ENCODE data around the gene SYTL2. TPM values are rescaled to one million over a fixed set of nuclear protein-coding genes. Genes with fewer than 3 reads are reported as not detected.

Gene SYTL2
- total RNA-seq, 1 experiment from 2014 or later, result 57.1 TPM

- TF ChIP-seq EZH2 (IDR thresholded peaks at IDR 0.05; ENCODE audit: low read length, unreplicated experiment) (no peak), CTCF (conservative IDR thresholded peaks at IDR 0.05; ENCODE audit: low read depth, low read length) (no peak), EZH2phosphoT487 (IDR thresholded peaks at IDR 0.05; ENCODE audit: borderline replicate concordance, low read length) (no peak)
- H2AFZ ChIP-seq (ENCODE audit: low read length), result no peak within 1 kb of the TSS
Measured at GRCh38 chr11:85685820-85686459, 125.0 kb downstream of the SYTL2 start, which contains the start of gene CCDC89. TSS of gene CCDC89 (minus strand) at chr11:85686195. CDS start at chr11:85686130, 65 bp downstream.

GRCh38 chr11:85685125-85685819 lies 125.7 kb downstream of the SYTL2 start:
- Histone ChIP-seq H3K36me3 (ENCODE audit: low read depth, low read length) (no peaks in the 10 kb centered on the region; the same call in 1 of the 2 replicates), H3K27ac (ENCODE audit: low read length) (no peak overlapping the region), H3K9me2 (replicated peaks; ENCODE audit: low read length) (no peaks in the 10 kb centered on the region), H3K27me3 (ENCODE audit: low read length) (no peaks in the 10 kb centered on the region), H2AFZ (ENCODE audit: low read length) (no peak overlapping the region), H3K9ac (ENCODE audit: low read length) (no peak overlapping the region), H3K4me2 (ENCODE audit: low read length) (no peak overlapping the region), H3F3A (ENCODE audit: low read length, unreplicated experiment) (no peaks in the 10 kb centered on the region), H3K79me2 (ENCODE audit: low read length) (no peaks in the 10 kb centered on the region), H3K4me1 (ENCODE audit: insufficient read depth, low read length) (no peaks in the 10 kb centered on the region), H4K20me1 (ENCODE audit: low read length) (no peaks in the 10 kb centered on the region), H3K4me3 (ENCODE audit: low read length) (no peak overlapping the region), H3K9me3 (ENCODE audit: low read length) (no peaks in the 10 kb centered on the region)
- ChIA-PET CTCF (no interaction called here), POLR2A (ENCODE audit: unreplicated experiment) (no interaction called here)
- intact Hi-C loops (cut with micrococcal nuclease), result no loop called here
- no peak for ATAC-seq
- TF ChIP-seq EZH2 (IDR thresholded peaks at IDR 0.05; ENCODE audit: low read length, unreplicated experiment) (no peak), CTCF (conservative IDR thresholded peaks at IDR 0.05; ENCODE audit: low read depth, low read length) (no peak), EZH2phosphoT487 (IDR thresholded peaks at IDR 0.05; ENCODE audit: borderline replicate concordance, low read length) (no peak)
- no peak for DNase-seq
- BruUV-seq (replicated peaks), result no TSS peak

More at GRCh38 chr11:85685820-85686459, 125.0 kb downstream of the SYTL2 start, which contains the start of gene CCDC89:
- no peaks in the 10 kb centered on the region for H3K9me2 ChIP-seq (replicated peaks; ENCODE audit: low read length)
- no peaks in the 10 kb centered on the region for H3K79me2 ChIP-seq (ENCODE audit: low read length)
- no peaks in the 10 kb centered on the region for H3F3A ChIP-seq (ENCODE audit: low read length, unreplicated experiment)
- no TSS peak for BruUV-seq (replicated peaks)
- intact Hi-C loops (cut with micrococcal nuclease), result no loop called here
- H3K4me1 ChIP-seq (ENCODE audit: insufficient read depth, low read length), result no peaks in the 10 kb centered on the region
- no peak within 1 kb of the TSS for H3K27ac ChIP-seq (ENCODE audit: low read length)
- no peaks in the 10 kb centered on the region; the same call in 1 of the 2 replicates for H3K36me3 ChIP-seq (ENCODE audit: low read depth, low read length)
- H3K4me2 ChIP-seq (ENCODE audit: low read length), result no peak within 1 kb of the TSS
- ATAC-seq (no peak), DNase-seq (peak; percentile 15)
- CTCF ChIA-PET, result no interaction called here
- H3K4me3 ChIP-seq (ENCODE audit: low read length), result no peak within 1 kb of the TSS
- H3K9ac ChIP-seq (ENCODE audit: low read length), result no peak within 1 kb of the TSS
- POLR2A ChIA-PET (ENCODE audit: unreplicated experiment), result no interaction called here
- H4K20me1 ChIP-seq (ENCODE audit: low read length), result no peaks in the 10 kb centered on the region
- H3K9me3 ChIP-seq (ENCODE audit: low read length), result no peaks in the 10 kb centered on the region
- no peaks in the 10 kb centered on the region for H3K27me3 ChIP-seq (ENCODE audit: low read length)

All from PC-3 (cell line).